HG02571 (cell line): ENCODE results near the gene FIZ1.
A peak's percentile ranks its signal among the peaks of the same experiment; 100 is the strongest.

ENCODE experiments used
- ATAC-seq: cut with Tn5 transposase; IDR thresholded peaks from one replicate; pipeline ENCODE4 v1.9.1; 2021; ENCODE audit warnings: mild to moderate bottlenecking, moderate library complexity; ENCODE audit not compliant: unreplicated experiment

The FIZ1 gene

DNA sequence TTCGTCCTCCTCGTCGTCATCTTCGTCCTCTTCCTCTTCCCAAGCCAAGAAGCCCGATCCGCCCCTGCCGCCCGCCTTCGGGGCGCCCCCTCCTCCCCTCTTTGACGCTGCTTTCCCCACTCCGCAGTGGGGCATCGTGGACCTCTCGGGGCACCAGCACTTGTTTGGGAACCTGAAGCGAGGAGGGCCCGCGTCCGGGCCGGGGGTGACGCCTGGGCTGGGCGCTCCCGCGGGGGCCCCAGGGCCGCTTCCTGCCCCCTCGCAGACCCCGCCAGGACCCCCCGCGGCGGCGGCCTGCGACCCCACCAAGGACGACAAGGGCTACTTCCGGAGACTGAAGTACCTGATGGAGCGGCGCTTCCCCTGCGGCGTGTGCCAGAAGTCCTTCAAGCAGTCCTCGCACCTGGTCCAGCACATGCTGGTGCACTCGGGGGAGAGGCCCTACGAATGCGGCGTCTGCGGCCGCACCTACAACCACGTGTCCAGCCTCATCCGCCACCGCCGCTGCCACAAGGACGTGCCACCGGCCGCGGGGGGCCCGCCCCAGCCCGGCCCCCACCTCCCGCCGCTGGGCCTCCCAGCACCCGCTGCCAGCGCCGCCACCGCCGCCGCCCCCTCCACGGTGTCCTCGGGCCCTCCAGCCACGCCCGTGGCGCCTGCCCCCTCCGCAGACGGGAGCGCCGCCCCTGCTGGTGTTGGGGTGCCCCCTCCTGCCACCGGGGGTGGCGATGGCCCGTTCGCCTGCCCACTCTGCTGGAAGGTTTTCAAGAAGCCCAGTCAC lies 14.8 kb upstream of the FIZ1 start:
- no peak for ATAC-seq

DNA sequence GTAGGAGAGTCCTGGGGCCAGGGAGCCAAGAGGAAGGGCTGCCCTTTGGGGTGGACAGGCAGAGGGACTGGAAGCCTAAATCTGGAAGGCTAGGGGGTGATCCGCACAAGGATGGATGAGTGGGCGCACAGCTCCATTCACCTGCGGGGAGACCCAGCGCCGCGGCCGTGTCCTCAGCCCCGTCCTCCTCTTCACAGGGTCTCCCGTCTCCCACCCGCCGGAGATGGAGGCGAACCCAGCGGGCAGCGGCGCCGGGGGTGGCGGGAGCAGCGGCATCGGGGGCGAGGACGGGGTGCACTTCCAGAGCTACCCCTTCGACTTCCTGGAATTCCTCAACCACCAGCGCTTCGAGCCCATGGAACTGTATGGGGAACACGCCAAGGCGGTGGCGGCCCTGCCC lies 14.1 kb upstream of the FIZ1 start:
- ATAC-seq: no peak

DNA sequence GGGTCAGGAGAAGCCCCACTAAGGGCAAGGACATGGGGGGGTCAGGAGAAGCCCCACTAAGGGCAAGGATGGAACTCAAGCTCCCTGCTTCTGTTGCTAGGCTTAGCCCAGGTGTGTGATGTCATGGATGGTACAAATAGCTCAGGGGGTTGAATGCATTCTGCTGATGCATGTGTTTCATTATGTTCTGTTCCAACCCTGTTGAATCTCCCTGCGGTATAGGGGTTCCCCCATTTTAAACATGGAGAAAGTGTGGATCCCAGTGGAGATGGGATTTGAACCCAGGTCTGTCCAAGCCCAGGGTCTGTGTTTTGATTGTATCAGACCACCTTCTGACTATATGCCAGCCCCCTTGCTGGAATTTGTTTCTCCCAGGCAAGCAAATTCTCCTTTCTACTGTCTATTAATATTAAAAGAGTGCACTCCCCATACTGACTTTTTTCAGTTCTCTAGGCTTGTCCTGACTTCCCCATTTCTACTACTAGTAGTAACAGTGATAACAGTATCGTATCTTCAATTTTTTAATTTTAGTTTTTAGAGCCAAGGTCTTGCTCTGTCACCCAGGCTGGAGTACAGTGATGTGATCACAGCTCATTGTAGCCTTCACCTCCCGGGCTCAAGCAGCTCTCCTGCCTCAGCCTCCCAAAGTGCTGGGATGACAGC lies 12.8 kb upstream of the FIZ1 start:
- ATAC-seq: no peak

DNA sequence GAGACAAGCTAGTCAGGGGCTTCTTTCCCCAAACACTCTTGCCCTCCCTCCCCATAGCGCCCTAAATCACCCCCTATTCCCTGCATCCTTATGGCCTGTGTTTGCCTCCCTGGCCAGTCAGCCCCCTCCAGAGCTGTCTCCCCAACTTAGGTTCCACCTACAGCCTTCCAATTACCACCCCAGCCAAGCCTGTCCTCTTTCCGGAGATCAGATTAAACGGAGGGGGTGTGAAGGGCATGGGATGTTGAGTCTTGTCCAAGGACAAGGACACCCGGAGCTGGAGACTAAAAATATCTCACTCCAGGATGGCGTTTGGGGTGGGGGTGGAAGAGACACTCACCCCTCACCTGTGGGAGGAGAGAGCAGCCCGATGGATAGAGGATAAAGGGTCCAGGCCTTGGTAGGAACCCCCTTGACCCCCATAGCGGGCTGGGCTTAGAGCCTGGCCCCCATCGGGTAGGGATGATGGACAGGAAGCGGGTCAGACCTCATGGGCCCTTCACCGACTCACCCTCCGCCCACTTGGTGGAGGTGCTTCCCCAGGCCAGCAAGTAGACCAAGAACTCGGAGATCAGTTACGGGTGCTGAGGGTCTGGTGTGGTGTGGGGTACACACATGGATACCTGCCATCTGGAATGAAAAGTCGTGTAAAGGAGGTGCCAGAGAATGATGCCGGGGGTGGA lies 12.1 kb upstream of the FIZ1 start:
- no peak for ATAC-seq

DNA sequence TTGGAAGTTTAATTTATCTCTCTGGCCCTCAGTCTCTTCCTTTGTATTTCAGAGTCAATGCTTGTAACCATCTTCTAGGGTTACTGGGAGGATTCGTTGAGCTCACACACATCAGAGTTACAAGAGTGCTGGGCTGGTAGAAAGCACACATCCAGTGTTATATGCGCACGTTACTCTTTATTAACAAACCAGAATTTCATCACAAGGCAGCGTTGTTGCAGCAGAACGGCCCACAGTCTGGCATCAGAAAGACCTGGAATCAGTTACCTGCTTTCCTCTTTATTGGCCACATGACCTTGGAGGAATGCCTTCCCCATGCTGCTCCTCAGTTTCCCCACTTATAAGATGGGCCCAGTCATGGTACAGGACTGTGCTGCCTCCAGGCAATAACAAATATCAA lies 10.0 kb upstream of the FIZ1 start:
- ATAC-seq: no peak

DNA sequence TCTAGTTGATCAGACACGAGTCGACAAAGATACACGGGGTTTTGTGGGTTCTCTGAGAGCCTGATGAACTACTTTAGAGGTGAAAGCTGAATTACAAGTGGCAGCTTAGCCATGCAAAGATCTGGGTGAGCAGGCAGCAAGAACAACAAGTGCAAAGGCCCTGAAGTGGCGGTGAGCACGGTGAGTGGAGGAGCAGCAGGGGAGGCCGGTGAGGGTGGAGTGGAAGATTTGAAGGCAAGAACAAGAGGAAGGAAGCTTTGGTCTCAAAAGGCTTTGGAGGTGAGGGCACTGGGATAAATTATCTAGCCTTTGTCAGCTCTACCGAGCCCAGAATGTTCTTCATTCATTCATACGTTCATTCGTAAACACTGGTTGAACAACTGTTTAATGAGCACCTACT lies 7.5 kb upstream of the FIZ1 start:
- no peak for ATAC-seq

DNA sequence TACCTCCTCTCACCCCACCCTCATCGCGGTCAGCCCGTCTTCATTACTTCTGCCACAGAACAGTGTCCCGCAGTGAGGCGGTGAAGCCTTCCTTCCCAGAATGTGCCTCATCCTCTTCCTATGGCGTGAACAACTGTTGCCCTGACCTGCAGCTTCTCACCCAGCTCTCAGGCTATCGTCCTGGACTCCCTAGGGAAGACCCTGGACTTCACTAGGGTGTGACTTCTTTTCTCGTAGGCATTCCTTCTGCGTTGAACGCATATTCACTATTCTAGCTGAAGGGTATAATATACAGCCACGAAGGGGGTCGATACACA lies 7.1 kb upstream of the FIZ1 start:
- ATAC-seq: no peak

DNA sequence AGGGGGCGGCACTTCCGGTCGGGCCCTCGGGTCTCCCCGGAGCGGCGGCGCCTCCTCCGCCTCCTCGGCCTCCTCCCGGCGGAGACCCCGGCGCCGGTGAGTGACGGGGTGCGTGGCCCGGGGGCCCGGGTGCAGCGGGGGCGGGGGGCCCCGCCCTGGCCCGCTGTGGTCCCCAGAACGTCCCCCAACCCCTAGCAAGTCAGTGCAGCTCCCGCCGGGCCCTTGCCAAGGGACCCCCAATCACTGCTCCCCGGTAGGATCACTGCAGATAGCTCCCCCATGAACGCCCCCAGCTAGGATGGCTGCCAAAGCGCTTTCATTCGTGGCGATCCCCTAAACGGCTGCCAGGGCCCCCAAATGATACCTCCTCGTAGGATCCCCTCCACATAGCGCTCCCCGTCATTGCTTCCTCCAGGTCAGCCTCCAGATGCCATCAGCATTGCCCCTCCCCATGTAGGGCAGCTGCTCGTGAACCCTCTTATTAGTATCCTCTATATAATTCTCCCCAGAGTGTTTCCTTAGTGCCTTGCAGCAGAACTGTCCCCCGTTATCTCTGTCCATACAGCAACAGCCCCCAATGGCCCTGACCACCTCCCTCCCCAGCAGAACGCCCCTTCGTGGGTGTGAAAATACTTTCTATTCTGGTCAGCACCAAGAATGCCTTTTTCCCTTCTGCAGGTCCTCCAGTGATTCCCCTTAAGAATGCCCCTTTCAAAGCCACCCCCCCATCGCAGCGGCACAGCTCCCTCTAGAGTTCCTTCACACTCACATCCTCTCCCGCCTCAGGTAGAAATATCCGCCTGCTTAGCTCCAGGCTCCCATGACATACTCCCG lies 6.5 kb upstream of the FIZ1 start, which contains the start of gene ZNF865:
Gene ZNF865 (plus strand): TSS at position 11 of the 834 bp plus-strand sequence. CDS start 7,972 bp downstream, outside the sequence.
- ATAC-seq: peak; percentile 24

DNA sequence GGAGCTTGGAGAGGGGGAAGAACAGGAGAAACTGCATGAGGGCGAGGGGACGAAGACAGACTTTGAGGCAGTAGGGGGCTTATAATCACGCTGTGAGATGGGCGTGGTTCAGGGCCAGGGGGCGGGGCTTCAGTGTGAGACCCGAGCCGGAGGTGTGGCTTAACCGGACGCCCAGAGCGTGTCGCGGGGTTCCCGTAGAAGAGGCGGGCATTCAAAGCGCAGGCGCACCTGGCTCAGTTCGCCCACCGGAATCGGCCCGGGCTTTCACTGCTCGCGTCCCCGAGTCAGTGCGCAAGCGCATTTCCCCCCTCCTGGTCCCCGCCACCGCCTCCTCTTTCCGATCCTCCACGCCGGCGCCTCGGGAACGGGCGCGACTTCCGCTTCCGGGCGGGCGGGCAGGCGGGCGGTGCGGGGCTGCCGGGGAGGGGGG lies 5.9 kb upstream of the FIZ1 start:
- peak; percentile 70 for ATAC-seq

DNA sequence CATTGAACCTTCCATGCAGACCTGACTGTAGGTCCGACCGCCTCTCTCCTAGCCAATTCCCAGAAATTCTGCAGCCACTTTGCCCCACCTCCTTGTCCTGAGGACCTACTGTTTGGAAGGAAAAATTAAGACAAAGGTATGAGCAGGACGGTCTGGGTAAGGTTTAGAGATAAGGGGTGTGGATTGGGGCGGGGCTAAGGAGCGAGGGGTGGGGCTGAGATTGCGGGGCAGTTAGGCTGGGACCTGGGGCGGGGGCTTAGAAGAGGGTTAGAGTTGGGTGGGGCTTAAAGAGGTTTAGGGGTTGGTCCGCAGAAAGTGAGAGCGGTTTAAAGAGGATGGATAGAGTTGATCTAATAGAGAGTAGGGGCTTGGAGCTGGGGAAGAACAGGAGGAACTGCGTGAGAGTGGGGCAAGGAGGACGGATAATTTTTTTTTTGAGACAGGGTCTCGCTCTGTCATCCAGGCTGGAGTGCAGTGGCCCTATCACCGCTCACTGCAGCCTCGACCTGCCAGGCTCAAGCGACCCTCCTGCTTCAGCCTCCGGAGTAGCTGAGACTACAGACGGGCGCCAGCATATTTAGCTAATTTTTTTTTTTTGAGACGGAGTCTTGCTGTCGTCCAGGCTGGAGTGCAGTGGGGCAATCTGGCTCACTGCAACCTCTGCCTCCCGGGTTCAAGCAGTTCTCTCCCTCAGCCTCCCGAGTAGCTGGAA lies 4.4 kb upstream of the FIZ1 start:
- ATAC-seq: no peak

DNA sequence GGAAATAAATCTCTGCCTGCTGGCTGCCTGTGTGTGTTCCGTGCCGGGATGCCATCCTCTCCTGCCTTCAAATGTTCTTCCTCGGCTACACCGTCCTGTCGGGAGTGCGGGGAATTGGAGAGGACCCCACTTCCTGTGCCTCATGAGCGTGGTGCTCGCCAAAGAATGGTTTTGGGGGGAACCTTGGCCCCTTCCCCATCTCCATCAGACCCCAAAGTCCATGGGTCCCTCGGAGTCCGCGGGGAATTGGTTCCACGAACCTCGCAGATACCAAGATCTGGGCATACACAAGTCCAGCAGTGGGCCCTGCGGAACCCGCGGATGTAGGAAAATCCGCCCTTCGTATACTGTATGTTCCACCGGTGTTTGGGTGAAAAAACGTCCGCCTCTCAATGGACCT lies 3.8 kb upstream of the FIZ1 start:
- ATAC-seq: no peak

DNA sequence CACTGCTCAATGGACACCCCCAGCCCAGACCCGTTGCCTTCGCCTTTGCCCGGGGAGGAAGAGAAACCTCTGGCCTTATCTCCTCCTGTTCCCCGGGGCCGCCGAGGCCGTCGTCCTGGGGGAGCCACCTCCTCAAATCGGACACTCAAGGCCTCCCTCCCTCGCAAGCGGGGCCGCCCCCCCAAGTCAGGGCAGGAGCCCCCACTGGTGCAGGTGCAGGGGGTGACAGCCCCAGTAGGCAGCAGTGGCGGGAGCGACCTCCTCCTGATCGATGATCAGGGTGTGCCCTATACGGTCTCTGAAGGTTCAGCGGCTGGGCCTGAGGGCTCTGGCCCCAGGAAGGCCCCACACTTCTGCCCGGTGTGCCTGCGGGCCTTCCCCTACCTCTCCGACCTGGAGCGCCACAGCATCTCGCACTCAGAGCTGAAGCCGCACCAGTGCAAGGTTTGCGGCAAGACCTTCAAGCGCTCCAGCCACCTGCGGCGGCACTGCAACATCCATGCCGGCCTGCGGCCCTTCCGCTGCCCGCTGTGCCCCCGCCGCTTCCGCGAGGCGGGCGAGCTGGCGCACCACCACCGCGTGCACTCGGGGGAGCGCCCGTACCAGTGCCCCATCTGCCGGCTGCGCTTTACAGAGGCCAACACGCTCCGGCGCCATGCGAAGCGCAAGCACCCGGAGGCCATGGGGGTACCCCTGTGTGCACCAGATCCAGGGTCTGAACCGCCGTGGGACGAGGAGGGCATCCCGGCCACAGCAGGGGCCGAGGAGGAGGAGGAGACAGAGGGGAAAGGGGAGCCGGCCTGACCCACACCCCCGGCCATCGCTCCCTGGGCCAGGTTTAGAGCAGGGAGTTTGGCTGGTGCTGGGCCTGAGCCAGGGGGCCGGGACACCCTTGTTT lies 3.0 kb upstream of the FIZ1 start:
- no peak for ATAC-seq

DNA sequence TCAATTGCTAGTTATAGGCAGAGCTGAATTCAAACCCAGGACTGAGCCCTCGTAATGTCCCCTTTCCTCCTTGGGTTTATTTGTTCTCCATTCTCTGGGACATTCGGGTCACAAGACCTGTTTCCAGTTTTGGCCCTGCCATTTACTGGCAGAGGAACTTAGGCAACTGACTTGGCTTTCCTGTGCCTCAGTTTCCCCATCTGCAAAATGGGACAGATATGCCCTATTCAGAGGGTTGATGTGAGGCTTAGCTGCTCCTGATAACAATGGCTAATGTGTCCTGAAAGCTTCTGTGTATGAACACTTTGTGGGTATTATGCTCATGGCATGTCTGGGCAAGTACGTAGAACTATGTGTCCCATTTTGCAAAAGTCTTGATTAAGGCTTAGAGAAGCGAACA lies 1.8 kb upstream of the FIZ1 start:
- no peak for ATAC-seq

DNA sequence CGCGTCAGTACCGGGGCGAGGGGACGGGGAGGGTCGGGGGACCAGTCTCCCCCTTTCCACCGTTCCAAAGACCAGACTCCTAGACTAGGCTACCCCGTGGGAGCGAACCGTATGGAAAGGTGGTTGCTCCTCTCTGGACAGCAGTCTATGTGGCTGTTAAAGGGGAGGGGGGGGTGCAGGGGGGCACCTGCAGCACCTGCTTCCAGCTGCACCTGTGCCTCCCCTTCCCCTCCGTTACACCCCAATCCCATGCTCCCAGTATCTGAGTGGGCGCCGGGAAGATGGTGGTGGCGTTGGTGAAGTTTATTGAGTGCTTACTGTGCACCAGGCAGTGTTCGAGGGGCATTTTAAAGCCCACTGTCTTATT lies 1.3 kb upstream of the FIZ1 start:
- ATAC-seq: no peak

DNA sequence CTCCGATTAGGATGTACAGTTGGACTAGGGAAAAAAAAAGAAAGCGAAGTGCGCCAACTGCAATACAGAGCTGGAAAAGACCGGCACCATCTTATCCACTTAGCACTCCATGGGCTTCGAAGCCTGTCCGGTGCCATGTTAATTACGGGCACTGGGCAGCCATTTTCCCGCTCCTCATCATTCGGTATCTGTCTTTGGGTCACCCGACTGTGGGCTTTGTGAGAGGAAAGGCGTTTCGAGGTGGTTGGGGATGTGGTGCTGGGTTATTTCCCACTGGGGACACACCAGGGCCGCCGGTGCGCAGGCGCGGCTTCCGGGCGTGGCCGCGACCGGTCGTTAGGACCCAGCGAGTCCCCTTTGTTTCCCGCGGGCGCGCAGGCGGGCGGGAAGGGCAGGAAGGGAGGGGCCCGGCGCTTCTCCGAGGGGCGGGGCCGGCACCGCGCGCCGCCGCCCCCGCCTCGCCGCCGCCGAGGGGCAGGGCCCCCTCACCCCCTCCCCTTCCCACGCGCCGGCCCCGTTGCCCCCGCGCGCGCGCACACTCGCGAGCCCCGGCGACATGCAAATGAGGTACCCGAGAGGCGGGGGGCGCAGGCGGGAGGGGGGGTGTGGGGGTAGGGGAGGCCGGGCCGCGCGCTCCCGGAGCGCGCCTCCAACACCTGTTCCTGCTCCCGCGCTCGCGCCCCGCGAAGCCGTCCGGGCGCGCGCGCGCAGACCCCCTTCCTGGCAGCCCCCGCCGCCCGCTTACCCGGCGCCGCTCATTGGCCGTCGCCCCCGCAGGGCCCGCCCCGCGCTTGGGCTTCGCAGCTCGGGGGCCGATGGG lies 735 bp upstream of the FIZ1 start, which contains the start of gene ZNF524:
Gene ZNF524 (plus strand): TSS at position 447 of the 820 bp plus-strand sequence. CDS start 1,825 bp downstream, outside the sequence.
- ATAC-seq: peak; percentile 32

DNA sequence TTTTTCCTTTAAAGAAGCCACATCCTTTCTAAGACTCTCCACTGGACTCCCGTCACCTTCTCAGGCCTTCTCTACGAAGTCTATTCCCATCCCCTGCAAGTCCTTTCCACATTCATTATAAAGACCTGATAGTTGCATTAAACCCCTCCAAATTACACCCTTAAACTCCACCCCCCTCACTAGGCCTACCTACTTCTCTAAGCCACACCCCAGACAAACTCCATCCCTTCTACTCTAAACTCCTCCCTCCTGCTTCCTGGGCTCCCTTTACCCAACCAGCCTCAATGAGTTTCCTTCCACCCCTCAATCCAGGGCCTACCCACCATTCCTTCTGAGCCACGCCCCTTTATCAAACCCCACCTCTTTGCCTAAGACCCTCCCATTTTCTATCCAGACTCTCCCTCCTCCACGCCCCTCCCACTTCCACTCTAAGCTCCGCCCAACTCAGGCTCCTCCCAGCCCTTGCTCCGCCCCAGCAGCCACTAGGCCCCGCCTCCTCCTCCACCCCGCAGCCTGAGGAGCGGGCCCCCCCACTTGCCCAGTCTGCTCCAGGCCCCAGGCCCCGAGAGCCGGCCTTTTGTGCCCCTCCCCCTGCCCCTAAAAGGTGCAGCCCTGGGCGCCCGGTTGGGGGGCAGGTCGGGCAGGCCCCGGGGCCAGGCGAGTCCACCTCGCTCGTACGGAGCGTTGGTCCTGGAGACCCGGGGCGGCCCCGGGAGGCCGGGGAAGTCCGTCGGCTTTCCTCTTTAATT lies 424 bp downstream of the FIZ1 start:
- ATAC-seq: peak; percentile 40

DNA sequence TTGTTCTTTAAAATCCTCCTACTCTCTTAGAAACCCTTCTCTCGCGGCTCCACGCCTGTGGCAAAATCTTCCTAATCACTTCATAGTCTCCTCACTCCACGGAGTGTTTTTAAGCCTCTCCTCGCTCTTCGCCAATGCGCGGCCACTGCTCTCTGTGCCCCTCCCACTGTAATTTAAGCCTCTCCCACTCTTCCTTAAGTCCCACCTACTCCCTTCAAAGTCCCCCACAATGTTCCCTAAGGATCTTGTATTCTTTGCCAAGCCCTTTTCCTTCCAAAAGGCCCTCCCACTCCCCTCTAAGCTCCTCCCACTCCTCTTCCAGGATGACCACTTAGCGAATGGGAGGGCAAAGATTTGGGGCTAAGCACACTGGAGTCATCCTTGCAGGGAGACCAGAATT lies 1.3 kb downstream of the FIZ1 start:
- no peak for ATAC-seq

DNA sequence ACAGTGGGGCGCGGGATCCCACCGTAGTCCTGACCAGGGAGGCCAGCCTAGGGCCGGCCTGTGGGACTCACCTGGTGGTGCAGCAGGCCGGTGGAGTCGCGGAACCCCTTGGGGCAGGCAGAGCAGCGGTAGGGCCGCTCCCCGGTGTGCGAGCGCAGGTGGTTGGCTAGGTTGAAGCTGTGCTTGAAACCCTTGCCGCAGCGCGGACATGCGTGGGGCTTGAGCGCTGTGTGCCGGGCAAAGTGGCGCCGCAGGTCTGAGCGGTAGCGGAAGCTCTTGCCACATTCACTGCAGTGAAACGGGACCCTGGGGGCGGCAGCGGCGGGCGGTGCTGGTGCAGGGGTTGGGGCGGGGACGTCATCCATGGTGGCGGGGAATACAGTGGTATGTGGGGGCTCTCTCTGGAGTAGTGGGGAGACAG lies 1.8 kb downstream of the FIZ1 start:
- no peak for ATAC-seq
